Measurements from ENCODE around the gene SRRM3.

SRRM3 gene

GRCh38 chr7:76280408-76280807, 78.7 kb downstream of the SRRM3 start:
- H3K4me3 ChIP-seq (ENCODE audit: low read depth, low read length), result no peak overlapping the region
- TF ChIP-seq MAX (IDR thresholded peaks at IDR 0.05; ENCODE audit: low read depth, low read length) (no peak), POLR2A (IDR thresholded peaks at IDR 0.05; ENCODE audit: extremely low read depth, insufficient read length) (no peak), MYC (IDR thresholded peaks at IDR 0.05; ENCODE audit: low read depth, low read length) (no peak)
- TF ChIP-seq, protein P1, sequence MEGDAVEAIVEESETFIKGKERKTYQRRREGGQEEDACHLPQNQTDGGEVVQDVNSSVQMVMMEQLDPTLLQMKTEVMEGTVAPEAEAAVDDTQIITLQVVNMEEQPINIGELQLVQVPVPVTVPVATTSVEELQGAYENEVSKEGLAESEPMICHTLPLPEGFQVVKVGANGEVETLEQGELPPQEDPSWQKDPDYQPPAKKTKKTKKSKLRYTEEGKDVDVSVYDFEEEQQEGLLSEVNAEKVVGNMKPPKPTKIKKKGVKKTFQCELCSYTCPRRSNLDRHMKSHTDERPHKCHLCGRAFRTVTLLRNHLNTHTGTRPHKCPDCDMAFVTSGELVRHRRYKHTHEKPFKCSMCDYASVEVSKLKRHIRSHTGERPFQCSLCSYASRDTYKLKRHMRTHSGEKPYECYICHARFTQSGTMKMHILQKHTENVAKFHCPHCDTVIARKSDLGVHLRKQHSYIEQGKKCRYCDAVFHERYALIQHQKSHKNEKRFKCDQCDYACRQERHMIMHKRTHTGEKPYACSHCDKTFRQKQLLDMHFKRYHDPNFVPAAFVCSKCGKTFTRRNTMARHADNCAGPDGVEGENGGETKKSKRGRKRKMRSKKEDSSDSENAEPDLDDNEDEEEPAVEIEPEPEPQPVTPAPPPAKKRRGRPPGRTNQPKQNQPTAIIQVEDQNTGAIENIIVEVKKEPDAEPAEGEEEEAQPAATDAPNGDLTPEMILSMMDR (IDR thresholded peaks at IDR 0.05; ENCODE audit: low read depth, low read length), result no peak
- DNase-seq (ENCODE audit: low read depth), result no peak

DNA sequence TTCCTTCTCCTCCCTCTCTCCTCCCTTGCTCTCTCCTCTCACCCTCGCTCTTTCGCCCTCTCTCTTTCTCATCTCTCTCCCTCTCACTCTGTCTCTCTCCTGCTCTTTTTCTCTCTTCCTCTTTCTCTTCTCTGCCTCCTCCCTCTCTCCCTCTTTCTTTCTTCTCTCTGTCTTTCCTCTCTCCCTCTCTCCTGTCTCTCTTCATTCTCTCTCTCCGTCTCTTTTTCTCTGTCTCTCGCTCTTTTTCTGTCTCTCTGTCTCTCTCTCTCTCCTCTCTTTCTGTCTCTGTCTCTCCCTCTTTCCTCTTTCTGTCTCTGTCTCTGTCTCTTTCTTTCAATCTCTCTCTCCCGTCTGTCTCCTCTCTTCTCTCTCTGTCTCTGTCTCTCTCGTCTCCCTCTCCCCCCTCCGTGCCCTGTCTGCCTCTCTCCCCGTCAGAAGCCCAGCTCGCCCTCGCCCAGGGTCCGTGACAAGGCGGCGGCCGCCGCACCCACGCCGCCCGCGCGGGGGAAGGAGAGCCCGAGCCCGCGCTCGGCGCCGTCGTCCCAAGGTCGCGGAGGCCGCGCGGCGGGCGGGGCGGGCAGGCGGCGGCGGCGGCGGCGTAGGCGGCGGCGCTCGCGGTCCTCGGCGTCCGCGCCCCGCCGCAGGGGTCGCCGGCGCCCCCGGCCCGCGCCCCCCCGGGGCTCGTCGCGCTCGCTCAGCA, 79.5 kb downstream of the SRRM3 start:
- no peak for DNase-seq (ENCODE audit: low read depth)
- no peak overlapping the region for H3K4me3 ChIP-seq (ENCODE audit: low read depth, low read length)
- TF ChIP-seq, protein P1 (IDR thresholded peaks at IDR 0.05; ENCODE audit: low read depth, low read length), result no peak
- TF ChIP-seq POLR2A (IDR thresholded peaks at IDR 0.05; ENCODE audit: extremely low read depth, insufficient read length), result no peak
- TF ChIP-seq MAX (IDR thresholded peaks at IDR 0.05; ENCODE audit: low read depth, low read length), result no peak
- no peak for TF ChIP-seq MYC (IDR thresholded peaks at IDR 0.05; ENCODE audit: low read depth, low read length)

- H3K4me3 ChIP-seq (ENCODE audit: low read depth, low read length), result no peak overlapping the region
- TF ChIP-seq MAX (IDR thresholded peaks at IDR 0.05; ENCODE audit: low read depth, low read length) (no peak), MYC (IDR thresholded peaks at IDR 0.05; ENCODE audit: low read depth, low read length) (no peak)
- no peak for DNase-seq (ENCODE audit: low read depth)
These were observed 80.1 kb downstream of the SRRM3 start for GRCh38 chr7:76281706-76282343.

GRCh38 chr7:76282344-76283253, 80.9 kb downstream of the SRRM3 start:
- no peak for DNase-seq (ENCODE audit: low read depth)
- no peak overlapping the region for H3K4me3 ChIP-seq (ENCODE audit: low read depth, low read length)
- no peak for TF ChIP-seq POLR2A (IDR thresholded peaks at IDR 0.05; ENCODE audit: extremely low read depth, insufficient read length)
- TF ChIP-seq, protein P1 (IDR thresholded peaks at IDR 0.05; ENCODE audit: low read depth, low read length), result no peak
- no peak for TF ChIP-seq MAX (IDR thresholded peaks at IDR 0.05; ENCODE audit: low read depth, low read length)
- TF ChIP-seq MYC (IDR thresholded peaks at IDR 0.05; ENCODE audit: low read depth, low read length), result no peak

DNA sequence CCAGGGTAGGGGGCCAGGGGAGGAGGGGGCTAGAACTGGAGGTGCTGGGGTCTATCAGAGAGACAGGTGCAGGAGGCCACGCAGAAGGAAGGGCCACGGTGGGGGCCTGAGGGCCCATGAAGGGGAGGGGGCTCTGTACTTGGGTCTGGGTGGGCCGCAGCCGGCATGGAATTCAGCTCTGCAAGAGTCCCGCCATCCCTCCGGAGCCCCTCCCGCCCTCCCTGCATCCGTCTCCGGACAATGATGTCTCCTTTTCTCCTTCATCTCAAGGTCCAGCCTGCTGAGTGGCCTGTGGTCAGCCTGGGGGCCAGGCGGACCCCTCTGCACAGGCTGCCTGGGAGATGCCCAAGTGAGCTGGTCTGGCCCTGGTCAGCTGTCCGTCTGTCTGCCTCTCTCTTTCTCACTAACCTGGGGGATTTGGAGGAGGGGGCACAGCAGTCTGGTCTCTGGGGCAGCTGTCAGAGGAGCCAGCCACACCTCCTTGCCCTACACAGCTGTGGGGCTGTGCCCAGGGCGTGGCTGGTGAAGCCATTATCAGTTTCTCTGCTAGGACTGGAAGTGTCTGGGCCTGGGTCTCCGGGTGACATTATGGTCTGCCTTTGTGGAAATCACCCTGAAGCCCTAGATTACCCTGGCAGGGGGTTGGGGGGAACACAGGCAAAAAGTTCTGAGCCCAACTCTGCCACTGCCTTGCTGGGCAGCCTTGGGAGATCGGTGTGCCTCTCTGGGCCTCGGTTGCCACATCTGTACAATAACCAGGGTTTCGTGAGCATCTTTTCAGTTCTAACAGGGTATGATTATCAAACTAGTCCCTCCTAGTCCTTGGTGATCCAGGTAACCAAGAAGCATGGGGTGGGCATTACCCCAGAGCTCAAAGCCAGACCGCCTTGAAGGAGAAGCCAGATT, 81.8 kb downstream of the SRRM3 start:
- no peak overlapping the region for H3K4me3 ChIP-seq (ENCODE audit: low read depth, low read length)

More for the DNA sequence above, 81.8 kb downstream of the SRRM3 start:
- no peak for DNase-seq (ENCODE audit: low read depth)
- TF ChIP-seq POLR2A (IDR thresholded peaks at IDR 0.05; ENCODE audit: extremely low read depth, insufficient read length) (no peak), MYC (IDR thresholded peaks at IDR 0.05; ENCODE audit: low read depth, low read length) (no peak), MAX (IDR thresholded peaks at IDR 0.05; ENCODE audit: low read depth, low read length) (no peak)
- TF ChIP-seq, protein P1 (IDR thresholded peaks at IDR 0.05; ENCODE audit: low read depth, low read length), result no peak

Data from NB4 (cell line).